ENCODE results near the gene NFIX.

DNA sequence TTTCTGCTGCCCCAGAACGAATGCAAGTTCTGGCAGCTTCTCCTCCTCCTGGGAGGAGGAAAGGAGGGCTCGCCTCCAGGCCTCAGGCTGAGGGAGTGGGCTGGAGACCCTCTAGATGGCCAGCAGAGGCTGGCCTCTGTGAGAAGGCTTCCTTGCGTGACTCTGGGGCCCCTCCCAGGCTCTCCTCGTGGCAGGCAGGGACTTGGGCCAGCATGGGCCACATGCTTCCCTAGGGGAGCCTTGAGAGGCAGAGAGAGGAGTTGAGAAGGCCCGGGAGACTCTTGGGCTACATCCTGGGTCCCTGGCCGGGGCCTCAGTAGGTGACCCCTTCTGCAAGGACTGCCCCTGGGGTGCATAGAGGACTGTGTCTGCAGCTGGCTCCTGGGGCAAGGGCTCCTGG lies 81.5 kb downstream of the NFIX start:
- TF ChIP-seq, protein P1, sequence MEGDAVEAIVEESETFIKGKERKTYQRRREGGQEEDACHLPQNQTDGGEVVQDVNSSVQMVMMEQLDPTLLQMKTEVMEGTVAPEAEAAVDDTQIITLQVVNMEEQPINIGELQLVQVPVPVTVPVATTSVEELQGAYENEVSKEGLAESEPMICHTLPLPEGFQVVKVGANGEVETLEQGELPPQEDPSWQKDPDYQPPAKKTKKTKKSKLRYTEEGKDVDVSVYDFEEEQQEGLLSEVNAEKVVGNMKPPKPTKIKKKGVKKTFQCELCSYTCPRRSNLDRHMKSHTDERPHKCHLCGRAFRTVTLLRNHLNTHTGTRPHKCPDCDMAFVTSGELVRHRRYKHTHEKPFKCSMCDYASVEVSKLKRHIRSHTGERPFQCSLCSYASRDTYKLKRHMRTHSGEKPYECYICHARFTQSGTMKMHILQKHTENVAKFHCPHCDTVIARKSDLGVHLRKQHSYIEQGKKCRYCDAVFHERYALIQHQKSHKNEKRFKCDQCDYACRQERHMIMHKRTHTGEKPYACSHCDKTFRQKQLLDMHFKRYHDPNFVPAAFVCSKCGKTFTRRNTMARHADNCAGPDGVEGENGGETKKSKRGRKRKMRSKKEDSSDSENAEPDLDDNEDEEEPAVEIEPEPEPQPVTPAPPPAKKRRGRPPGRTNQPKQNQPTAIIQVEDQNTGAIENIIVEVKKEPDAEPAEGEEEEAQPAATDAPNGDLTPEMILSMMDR (IDR thresholded peaks at IDR 0.05): no peak
- no peak for TF ChIP-seq POLR2A (IDR thresholded peaks at IDR 0.05)
- TF ChIP-seq POLR2AphosphoS5 (IDR thresholded peaks at IDR 0.05): no peak
- TF ChIP-seq EP300 (IDR thresholded peaks at IDR 0.05; ENCODE audit: low read depth): no peak
